Smooth muscle cell (in vitro differentiated cells): ENCODE results near the gene SFT2D1. TPM values are rescaled to one million over a fixed set of nuclear protein-coding genes. Genes with fewer than 3 reads are reported as not detected.

Source experiments
- DNase-seq: peaks from one replicate; lab custom pipeline; 2025; ENCODE audit not compliant: unreplicated experiment; lab: John Stamatoyannopoulos, UW
- H2AFZ ChIP-seq: fragments of 200-600 bp; sonication (generic); 2 replicates; pipeline ENCODE4 v1.6.0; 2016; ENCODE audit warnings: antibody characterized with exemption, low read depth, mild to moderate bottlenecking
- H3F3A ChIP-seq: fragments of 200-600 bp; sonication (generic); 2 replicates; pipeline ENCODE4 v1.6.0; 2017; ENCODE audit warnings: antibody characterized with exemption, low read depth
- H3K27ac ChIP-seq: fragments of 200-600 bp; sonication (generic); 2 replicates; pipeline ENCODE4 v1.5.1; 2016; ENCODE audit warnings: low read depth, mild to moderate bottlenecking
- H3K27me3 ChIP-seq: fragments of 200-600 bp; sonication (generic); 2 replicates; pipeline ENCODE4 v1.6.1; 2016; ENCODE audit warnings: low read depth, mild to moderate bottlenecking
- H3K36me3 ChIP-seq: fragments of 200-600 bp; sonication (generic); 2 replicates; pipeline ENCODE4 v1.5.1; 2016; ENCODE audit warnings: low read depth
- H3K4me1 ChIP-seq: fragments of 200-600 bp; sonication (generic); 2 replicates; pipeline ENCODE4 v1.5.1; 2016; ENCODE audit warnings: low read depth
- H3K4me2 ChIP-seq: fragments of 200-600 bp; sonication (generic); 2 replicates; pipeline ENCODE4 v1.6.0; 2016; ENCODE audit warnings: mild to moderate bottlenecking
- H3K4me3 ChIP-seq: fragments of 200-600 bp; sonication (generic); 2 replicates; pipeline ENCODE4 v1.5.1; 2016; ENCODE audit warnings: mild to moderate bottlenecking
- H3K79me2 ChIP-seq: fragments of 200-600 bp; sonication (generic); 2 replicates; pipeline ENCODE4 v1.6.0; 2016; ENCODE audit warnings: low read depth, mild to moderate bottlenecking
- H3K9ac ChIP-seq: fragments of 200-600 bp; sonication (generic); 2 replicates; pipeline ENCODE4 v1.6.0; 2016; ENCODE audit warnings: low read depth
- H3K9me3 ChIP-seq: fragments of 200-600 bp; sonication (generic); replicated peaks from 2 replicates; pipeline ENCODE4 v1.5.1; 2016; ENCODE audit warnings: low read depth
- H4K20me1 ChIP-seq: fragments of 200-600 bp; sonication (generic); 2 replicates; pipeline ENCODE4 v1.6.0; 2016; ENCODE audit warnings: low read depth
- WGBS: methylation state at CpG from one replicate; pipeline ENCODE4 v1.1.7; 2016; ENCODE audit warnings: low lambda C conversion rate; 5-methylcytosine and 5-hydroxymethylcytosine counted together
- polyA plus RNA-seq: library from polyadenylated mRNA; unstranded; fragments of >200 nt; fragmentation: Nextera tagmentation; extraction: Ambion mirVana; gene quantifications from 2 replicates; pipeline ENCODE4 v1.2.1, GENCODE V29; 2016
- total RNA-seq: library from RNA; depleted of rRNA; stranded (reverse); fragments of >200 nt; gene quantifications from 2 replicates; pipeline ENCODE4 v1.2.3, GENCODE V29; 2014
- TF ChIP-seq, protein P1 (sequence below): fragments of 200-600 bp; sonication (generic); IDR thresholded peaks from 2 replicates; pipeline ENCODE4 v1.5.1; 2017; ENCODE audit warnings: borderline replicate concordance, mild to moderate bottlenecking, antibody characterized with exemption; ENCODE audit not compliant: insufficient read depth, poor library complexity, severe bottlenecking

The SFT2D1 gene
- total and polyA plus RNA-seq, 2 experiments from 2014 or later, result 50.3 to 82.3 TPM

DNA sequence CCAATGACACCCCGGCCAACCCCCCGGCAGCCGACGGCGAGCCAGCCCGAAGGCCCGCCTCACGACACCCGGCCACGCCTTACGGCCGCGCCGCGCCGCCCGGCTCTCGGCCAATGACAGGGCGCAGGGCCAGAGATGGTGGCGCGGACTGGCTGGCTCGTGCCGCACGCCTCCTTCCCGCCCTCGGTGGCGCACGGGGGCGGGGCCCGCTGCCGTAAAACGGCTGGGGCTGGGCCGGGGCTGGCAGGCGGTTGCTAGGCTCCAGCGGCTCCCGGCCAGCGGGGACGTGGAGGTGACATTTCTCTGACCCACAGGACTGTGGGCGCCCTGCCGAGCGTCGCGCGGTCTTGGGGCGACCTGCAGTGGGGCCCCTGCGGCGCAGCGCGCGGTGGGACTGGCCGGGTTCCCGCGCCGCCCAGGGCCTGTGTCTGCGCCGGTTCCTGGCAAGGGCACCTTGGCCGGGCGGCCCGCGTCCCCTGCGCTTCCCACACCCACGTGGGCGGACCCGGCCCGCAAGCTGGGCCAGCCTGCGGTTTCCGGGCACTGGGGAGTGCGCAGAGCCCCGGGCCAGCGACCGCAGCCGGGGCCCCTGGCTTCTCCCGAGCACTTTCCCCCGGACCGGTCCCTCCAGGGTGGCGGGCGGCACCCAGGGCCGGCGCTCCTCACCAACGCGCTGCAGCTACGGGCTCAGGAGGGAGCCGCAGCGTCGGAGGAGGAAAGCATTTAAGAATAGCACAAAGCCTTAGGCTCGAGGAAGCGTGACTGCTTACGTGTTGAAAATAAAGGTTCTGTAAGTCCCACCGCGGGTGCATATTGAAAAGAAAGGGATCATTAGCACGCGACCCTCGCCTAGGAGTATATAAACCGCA, 40.8 kb upstream of the SFT2D1 start, which contains the start of gene MPC1:
Gene MPC1, minus strand, starts transcription at position 8 of the 869 bp plus-strand sequence. CDS start 64 bp downstream, outside the sequence.
- Histone ChIP-seq H3K79me2 (peaks cover 4% of the 10 kb centered on the region), H3K27me3 (no peaks in the 10 kb centered on the region), H3K27ac (peak within 1 kb of the TSS; percentile 82), H3K36me3 (no peaks in the 10 kb centered on the region), H3K4me1 (peaks cover 6% of the 10 kb centered on the region), H3K4me3 (peak within 1 kb of the TSS; percentile 98), H2AFZ (peak within 1 kb of the TSS; percentile 96), H3K4me2 (peak within 1 kb of the TSS; percentile 99), H3K9me3 (no peaks in the 10 kb centered on the region), H3K9ac (peak within 1 kb of the TSS; percentile 78), H3F3A (no peaks in the 10 kb centered on the region), H4K20me1 (peaks cover 8% of the 10 kb centered on the region)
- WGBS, result 1% methylated on average over 93 of the region's 94 CpGs
- DNase-seq, result peak; percentile 89
- TF ChIP-seq, protein P1, sequence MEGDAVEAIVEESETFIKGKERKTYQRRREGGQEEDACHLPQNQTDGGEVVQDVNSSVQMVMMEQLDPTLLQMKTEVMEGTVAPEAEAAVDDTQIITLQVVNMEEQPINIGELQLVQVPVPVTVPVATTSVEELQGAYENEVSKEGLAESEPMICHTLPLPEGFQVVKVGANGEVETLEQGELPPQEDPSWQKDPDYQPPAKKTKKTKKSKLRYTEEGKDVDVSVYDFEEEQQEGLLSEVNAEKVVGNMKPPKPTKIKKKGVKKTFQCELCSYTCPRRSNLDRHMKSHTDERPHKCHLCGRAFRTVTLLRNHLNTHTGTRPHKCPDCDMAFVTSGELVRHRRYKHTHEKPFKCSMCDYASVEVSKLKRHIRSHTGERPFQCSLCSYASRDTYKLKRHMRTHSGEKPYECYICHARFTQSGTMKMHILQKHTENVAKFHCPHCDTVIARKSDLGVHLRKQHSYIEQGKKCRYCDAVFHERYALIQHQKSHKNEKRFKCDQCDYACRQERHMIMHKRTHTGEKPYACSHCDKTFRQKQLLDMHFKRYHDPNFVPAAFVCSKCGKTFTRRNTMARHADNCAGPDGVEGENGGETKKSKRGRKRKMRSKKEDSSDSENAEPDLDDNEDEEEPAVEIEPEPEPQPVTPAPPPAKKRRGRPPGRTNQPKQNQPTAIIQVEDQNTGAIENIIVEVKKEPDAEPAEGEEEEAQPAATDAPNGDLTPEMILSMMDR, result no peak

DNA sequence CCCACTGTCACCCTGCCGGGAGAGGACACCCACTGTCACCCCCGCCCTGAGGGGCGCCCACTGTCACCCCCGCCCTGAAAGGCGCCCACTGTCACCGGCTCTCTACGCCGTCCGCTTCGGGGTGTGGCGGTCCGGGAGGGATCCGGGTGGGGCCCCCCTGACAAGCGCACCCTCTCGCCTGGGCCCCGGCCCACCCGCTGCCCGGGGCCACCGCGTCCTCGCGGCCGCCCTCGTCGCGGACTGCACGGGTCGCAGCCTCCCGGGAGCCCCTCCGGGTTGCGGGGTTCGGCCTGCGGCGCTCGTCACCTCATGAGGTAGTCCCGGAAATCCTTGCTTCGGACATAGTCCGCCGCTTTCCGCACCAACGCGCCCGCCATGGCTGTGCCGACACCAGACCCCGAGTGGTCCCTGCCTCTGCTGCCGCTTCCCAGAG, 40.2 kb upstream of the SFT2D1 start:
- H3K27ac ChIP-seq, result no peak overlapping the region

DNA sequence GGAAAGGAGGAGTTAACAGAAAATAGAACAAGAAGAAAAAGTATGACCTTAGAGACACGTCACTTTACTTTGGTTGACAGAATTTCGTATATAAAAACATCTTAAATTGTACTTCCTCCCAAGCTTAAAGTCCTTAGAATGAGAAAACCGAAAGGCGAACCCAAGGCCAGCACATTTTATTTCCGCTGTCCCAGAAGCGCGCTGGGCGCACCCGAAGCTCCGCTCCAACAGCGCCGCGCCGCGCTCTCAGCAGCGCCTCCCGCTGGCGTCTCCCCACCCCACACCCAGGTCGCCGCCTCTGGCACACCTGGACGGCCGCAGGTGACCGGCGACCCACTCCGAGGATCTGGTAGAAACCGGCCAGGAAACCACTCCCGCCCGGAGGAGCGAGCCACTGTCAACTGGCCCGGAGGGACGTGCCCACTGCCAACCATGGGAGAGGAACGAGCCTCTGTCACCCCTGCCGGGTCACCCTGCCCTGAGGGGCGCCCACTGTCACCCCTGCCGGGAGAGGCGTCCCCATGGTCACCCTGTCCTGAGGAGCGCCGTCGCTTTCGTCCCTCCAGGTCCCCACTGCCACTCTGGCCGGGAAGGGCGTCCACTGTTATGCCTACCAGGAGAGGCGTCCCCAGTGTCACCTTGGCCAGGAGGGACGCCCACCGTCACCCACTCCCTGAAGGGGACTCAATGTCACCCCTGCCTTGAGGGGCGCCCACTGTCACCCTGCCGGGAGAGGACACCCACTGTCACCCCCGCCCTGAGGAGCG, 39.6 kb upstream of the SFT2D1 start:
- no peak for DNase-seq
- H3K9ac ChIP-seq, result peak overlapping the region; percentile 74
- TF ChIP-seq, protein P1, result peak; percentile 74

More for the DNA sequence above, 40.2 kb upstream of the SFT2D1 start:
- TF ChIP-seq, protein P1, result no peak
- H3K9me3 ChIP-seq, result no peaks in the 10 kb centered on the region
- peaks cover 6% of the 10 kb centered on the region for H3K4me1 ChIP-seq
- peak overlapping the region; percentile 97 for H3K4me2 ChIP-seq
- 1% methylated on average over 19 of the region's 46 CpGs for WGBS
- no peaks in the 10 kb centered on the region for H3F3A ChIP-seq
- peak overlapping the region; percentile 98 for H3K4me3 ChIP-seq
- no peaks in the 10 kb centered on the region for H3K27me3 ChIP-seq
- no peak for DNase-seq
- peak overlapping the region; percentile 74 for H3K9ac ChIP-seq
- H3K79me2 ChIP-seq, result peaks cover 4% of the 10 kb centered on the region
- peaks cover 8% of the 10 kb centered on the region for H4K20me1 ChIP-seq
- H2AFZ ChIP-seq, result peak overlapping the region; percentile 96
- H3K36me3 ChIP-seq, result no peaks in the 10 kb centered on the region

More for the DNA sequence above, 39.6 kb upstream of the SFT2D1 start:
- Histone ChIP-seq H4K20me1 (peaks cover 8% of the 10 kb centered on the region), H3K4me2 (peak overlapping the region; percentile 97), H3K27me3 (no peaks in the 10 kb centered on the region), H3K4me1 (peaks cover 6% of the 10 kb centered on the region), H3K79me2 (peaks cover 4% of the 10 kb centered on the region), H2AFZ (peak overlapping the region; percentile 96), H3K9me3 (no peaks in the 10 kb centered on the region), H3K36me3 (no peaks in the 10 kb centered on the region), H3F3A (no peaks in the 10 kb centered on the region), H3K27ac (no peak overlapping the region), H3K4me3 (peak overlapping the region; percentile 98)
- WGBS, result 1% methylated on average over 49 of the region's 49 CpGs
